GM12891 (cell line): ENCODE measurements around the gene NEK3.
"Not testable (repeated sequence)": the region's sequence is repeated elsewhere in the genome, so short reads cannot be mapped to it uniquely, and the experiment has no call there.

ENCODE experiments used
- DNase-seq: peaks from one replicate; pipeline ENCODE4 v3.0.0; 2011; ENCODE audit warnings: low spot score; ENCODE audit not compliant: insufficient read length
- FAIRE-seq: peaks from 2 replicates; lab custom pipeline; 2011; peaks lifted over from hg19 to GRCh38; lab: Jason Lieb, UNC
- PAX5 ChIP-seq: IDR thresholded peaks from 2 replicates; pipeline ENCODE4 v1.6.1; 2011; ENCODE audit warnings: low read length, moderate library complexity, mild to moderate bottlenecking; ENCODE audit not compliant: insufficient read depth, severe bottlenecking
- POLR2A ChIP-seq: IDR thresholded peaks from 2 replicates; pipeline ENCODE4 v1.6.1; 2011; ENCODE audit warnings: low read depth, low read length, control low read depth
- POLR2AphosphoS5 ChIP-seq: IDR thresholded peaks from 2 replicates; pipeline ENCODE4 v1.6.1; 2011; ENCODE audit warnings: low read depth, low read length, control low read depth
- POU2F2 ChIP-seq: IDR thresholded peaks from 2 replicates; pipeline ENCODE4 v1.6.1; 2011; ENCODE audit warnings: low read depth, mild to moderate bottlenecking, control low read depth, low read length, moderate library complexity
- SPI1 ChIP-seq: IDR thresholded peaks from 2 replicates; pipeline ENCODE4 v1.6.1; 2011; ENCODE audit warnings: low read depth, low read length, control low read depth
- TAF1 ChIP-seq: IDR thresholded peaks from 2 replicates; pipeline ENCODE4 v1.6.1; 2011; ENCODE audit warnings: low read depth, low read length, control low read depth

Gene NEK3

DNA sequence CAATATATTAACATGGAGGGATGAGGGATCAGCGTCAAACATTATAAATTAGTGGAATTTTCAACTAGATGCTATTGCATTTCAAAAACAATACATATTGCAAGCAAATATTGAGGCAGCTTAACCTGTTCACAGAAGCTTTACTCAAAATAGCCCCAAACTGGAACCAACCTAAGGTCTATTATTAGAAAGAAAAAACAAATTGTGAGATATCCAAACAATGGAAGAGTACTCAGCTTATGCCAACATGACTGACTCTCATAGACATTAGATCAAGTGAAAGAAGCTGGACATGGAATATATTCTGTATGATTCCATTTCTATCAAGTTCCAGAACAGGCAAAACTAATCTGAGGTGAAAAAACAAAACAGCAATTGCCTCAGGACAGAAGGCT is 27.6 kb upstream of the NEK3 start:
- TF ChIP-seq POU2F2 (no peak), SPI1 (no peak), TAF1 (no peak), POLR2A (no peak), PAX5 (no peak), POLR2AphosphoS5 (no peak)
- DNase-seq (no peak), FAIRE-seq (no peak)

DNA sequence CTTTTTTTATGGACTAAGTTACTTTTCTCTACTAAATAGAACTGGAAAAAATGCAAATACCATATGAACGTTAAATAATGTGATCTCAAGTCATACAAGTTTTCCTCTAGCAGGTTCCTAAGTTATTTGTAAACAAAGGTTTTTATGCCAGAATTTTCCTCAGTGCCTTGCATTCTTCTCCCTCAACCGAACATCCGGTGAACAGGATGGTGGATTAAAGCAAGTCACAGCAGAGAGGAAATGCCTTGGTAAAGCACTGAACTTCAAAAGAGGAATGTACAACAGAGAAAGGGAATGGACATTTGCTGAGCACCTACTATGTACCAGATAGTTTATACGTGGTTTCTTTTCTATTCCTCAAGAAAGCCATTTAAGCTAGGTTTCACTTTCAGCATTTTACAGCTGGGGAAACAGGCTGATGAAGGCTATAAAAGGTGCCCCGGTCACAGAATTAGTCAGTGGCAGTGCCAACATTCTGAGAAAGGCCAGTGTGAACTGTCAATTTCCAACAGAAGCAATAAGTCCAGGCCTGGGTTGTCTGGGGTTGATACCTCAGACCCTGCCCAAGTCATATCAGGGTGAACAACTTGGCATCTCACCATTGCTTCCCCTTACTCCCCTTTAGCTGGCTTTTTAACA is 22.0 kb upstream of the NEK3 start:
- not testable (repeated sequence) for DNase-seq
- peak; percentile 96 for FAIRE-seq

DNA sequence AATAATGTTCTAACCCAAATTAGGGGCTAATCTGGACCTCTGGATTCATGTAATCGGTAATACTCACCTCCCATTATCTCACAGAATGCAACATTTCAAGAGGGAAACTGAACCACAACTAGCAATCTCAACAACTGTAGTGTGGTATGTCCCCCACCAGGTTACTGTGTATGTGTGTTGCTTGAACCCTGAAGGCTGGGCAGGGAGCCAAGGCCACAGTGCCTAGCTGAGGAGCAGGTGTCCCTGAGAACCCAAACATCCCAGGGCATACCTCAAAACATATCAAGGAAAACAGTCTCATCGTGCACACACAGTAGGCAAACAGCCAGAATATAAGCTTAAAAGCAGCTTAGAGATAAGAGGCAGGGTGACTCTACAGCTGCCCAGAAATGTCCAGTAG is 20.5 kb upstream of the NEK3 start:
- no peak for TF ChIP-seq POLR2AphosphoS5
- TF ChIP-seq POLR2A = no peak
- no peak for TF ChIP-seq TAF1
- no peak for TF ChIP-seq SPI1
- TF ChIP-seq PAX5 = no peak
- TF ChIP-seq POU2F2 = no peak
- FAIRE-seq (peak; percentile 28), DNase-seq (no peak)

DNA sequence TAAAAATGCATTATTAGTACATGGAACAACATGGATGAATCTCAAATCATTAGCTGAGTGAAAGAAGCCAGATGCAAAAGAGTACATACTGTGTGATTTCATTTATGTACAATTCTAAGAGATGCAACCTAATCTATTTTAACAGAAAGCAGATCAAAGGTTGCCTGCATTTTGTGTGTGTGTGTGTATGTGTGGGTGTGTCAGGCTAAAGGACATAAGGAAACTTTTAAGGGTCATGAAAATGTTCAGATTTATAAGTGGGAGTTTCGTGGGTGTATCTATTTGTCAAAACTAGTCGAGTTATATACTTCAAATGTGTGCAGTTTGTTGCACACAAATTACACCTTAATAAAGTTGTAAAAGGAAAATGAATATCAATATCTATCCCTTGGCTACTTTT is 17.9 kb upstream of the NEK3 start:
- FAIRE-seq (no peak), DNase-seq (no peak)
- TF ChIP-seq SPI1 (no peak), POU2F2 (no peak), PAX5 (no peak), TAF1 (no peak), POLR2A (no peak), POLR2AphosphoS5 (no peak)

DNA sequence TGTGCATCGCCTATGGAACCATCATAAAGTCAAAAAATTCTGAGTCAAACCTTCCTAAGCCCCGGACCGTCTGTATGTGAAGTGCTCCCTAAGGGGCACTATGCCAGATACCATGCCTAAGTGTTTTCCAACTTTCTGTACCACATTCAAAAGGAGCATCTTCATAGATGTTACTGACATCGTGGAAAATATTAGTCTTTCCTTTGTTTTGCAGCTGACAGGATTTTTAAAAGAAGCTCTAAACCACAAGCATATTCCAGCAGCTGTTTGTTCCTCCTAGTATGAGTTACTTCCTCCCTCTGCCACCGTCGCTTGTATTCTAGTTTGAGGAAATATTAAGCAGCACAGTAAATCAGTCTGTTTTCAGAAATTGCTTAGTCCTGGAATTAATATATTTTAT is 14.6 kb upstream of the NEK3 start:
- not testable (repeated sequence) for DNase-seq
- FAIRE-seq = peak; percentile 33

DNA sequence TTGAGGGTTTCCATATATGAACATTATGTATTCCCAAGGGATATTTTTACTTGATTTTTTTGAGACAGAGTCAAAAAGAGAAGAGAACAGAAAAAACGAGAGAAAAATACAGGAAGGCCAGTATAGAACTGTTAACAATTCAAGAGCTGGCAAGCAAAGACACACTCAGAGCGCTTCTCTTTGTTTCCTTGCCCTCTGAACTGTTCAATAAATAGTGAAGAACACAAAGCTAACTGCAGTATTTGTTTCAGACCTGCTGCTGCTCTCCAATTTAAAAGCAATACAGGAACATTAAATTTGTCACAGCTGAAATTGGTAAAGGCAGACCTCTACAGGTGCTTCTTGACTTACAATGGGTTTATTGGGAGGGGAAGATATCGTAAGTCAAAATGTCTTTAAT is 14.0 kb upstream of the NEK3 start:
- DNase-seq = no peak
- no peak for FAIRE-seq

DNA sequence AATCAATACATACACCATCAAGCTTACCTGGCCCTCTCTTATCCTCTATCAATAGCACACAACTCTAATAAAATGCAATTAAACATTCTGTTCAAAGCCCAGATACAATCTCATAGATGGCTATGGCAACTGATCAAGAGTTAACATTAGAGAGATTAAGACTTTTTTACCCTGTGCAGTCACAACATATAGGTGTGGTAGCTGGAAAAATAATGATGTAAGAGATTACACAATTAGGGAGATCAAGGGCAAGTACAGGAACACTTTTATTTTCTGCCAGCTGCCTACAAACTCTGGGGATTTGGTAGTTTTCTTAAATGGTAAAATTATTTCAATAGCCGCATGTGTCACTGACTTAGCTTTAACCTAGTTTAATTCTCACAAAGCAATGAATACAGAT is 12.3 kb upstream of the NEK3 start:
- DNase-seq = not testable (repeated sequence)
- FAIRE-seq = peak; percentile 16

More for the DNA sequence above, 14.0 kb upstream of the NEK3 start:
- TF ChIP-seq PAX5 = no peak
- TF ChIP-seq SPI1 = no peak
- TF ChIP-seq POLR2AphosphoS5 = no peak
- no peak for TF ChIP-seq POU2F2
- TF ChIP-seq TAF1 = no peak
- TF ChIP-seq POLR2A = no peak

DNA sequence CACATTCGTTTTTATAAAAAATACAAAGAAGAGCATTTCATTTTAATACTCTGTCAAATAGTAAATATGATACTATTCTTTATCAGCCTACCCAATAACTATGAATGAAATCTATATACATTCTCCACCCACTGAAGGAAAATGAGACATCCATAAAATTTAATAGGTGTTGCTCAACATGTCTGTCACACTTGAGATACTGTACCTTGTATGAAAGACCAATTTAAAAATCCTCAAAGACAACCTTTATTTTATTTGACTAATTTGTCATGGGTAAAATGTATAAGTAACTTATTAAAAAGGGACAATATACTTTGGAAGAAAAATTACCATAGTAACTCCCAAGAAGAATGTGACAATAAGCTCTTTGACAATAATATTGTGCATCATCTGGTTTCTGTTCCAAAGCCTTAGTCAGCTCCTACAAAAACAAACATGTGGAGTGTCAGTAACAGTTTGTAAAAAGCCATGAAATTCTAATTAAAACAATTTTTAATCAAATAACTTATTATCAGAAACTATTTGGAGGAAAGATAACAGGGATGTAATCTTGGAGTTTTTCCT is 11.5 kb upstream of the NEK3 start:
- FAIRE-seq, DNase-seq: not testable (repeated sequence)

DNA sequence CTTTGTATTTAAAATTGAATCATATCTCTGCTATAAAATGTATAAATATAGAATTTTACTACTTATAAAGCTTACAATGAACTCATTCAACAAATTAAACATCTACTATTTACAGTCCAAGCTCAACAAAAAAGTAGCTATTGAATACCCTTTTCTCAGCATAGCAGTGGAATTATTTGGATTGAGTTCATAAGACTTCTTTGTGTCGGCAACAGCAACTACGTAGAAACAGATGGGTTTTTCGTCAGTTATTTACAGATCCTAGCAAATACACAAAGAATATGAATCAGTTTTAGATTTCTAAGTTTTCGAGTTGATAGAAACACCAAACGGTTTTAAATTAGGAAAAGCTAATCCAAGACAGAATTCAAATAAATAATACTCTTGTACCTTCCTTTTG is 10.4 kb upstream of the NEK3 start:
- TF ChIP-seq TAF1 (no peak), POLR2A (no peak), PAX5 (no peak), POU2F2 (no peak), POLR2AphosphoS5 (no peak), SPI1 (no peak)
- DNase-seq = no peak
- no peak for FAIRE-seq

DNA sequence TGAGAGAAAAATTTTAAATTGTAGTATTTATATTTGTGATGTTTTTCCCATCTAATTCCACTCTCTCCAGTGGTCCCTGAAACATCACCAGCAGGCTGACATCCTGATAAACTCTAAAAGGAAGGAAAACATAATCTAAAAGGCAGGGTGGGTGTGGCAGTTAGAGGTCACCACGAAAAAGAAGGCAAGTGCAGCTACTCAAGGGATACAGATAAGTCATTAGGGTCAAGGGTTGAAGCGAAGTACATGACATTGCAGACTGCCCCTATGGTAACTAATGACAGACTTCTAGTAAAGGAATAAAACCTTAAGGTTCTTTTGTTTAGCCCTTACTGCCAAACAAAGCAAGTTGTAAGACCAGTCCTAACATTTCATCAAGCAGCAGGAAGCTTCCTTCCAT is 6.0 kb upstream of the NEK3 start:
- FAIRE-seq = no peak
- DNase-seq = no peak
- no peak for TF ChIP-seq TAF1
- TF ChIP-seq POU2F2 = no peak
- TF ChIP-seq POLR2A = no peak
- TF ChIP-seq POLR2AphosphoS5 = no peak
- no peak for TF ChIP-seq PAX5
- TF ChIP-seq SPI1 = no peak

DNA sequence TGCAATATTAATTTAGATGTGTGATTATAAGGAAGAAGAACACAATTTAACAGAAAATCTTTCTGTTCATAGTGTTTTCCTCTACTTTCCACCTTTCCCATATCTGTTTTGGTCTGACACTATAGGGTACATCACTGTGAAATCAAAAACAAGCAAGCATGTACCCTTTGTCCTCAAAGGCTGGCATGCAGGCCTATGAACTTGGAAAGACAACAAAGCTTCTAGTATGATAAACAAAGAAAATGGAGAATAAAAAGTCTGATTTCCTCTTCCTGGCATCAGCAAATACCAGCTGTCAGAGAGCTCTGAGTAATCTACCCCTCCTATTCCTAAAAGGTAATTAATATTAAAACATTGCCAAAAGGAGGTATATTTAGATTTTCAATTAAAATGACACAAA is 5.6 kb upstream of the NEK3 start:
- DNase-seq = no peak
- no peak for FAIRE-seq
- TF ChIP-seq POLR2A = no peak
- no peak for TF ChIP-seq POLR2AphosphoS5
- no peak for TF ChIP-seq SPI1
- TF ChIP-seq POU2F2 = no peak
- no peak for TF ChIP-seq TAF1
- TF ChIP-seq PAX5 = no peak

DNA sequence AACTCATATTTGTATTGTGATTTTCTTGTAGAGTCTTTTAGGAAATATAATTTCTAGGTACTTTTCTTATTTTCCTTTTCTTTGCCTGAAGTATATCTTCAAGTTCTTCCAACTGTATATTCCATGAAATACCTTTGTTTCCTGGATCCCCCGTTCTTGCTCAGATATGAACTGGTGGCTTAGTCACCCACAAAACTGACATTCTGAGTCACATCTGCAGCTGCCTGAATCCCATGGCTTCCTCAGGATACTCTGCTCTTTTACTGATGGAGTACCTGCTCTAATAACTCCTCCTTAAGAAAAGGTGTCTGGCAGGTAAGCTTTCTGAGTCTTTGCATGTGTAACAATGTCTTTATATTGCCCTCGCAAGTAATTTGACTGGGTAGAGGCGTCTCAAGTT is 4.5 kb upstream of the NEK3 start:
- FAIRE-seq = not testable (repeated sequence)

More for the DNA sequence above, 4.5 kb upstream of the NEK3 start:
- DNase-seq = not testable (repeated sequence)
